ENCODE results near the gene RNF39. TPM values are rescaled to one million over a fixed set of nuclear protein-coding genes. Genes with fewer than 3 reads are reported as not detected.

Gene RNF39
- total and polyA plus RNA-seq, 2 of the 13 experiments (the other 11 are each of a cell fraction or from before 2014, with no cell fraction given), result 0.13 to 1.8 TPM

DNA sequence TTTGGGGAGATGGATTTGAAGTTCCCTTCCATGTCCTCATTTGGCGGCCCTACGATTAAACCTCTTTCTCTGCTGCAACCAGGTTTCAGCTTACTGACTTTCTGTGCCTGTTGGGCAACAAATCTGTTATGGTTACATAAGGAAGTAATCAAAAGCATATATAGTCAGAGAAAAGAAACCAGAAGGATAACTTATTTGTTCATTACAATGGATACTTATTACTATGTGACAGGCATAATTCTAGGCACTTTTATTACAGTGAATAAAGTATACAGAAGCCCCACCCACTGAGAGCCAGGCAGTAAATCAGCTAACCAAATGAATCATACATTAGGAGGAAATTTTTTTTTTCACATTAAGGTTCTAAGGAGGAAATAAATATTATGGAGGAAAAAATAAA, 46.9 kb upstream of the RNF39 start:
- Histone ChIP-seq H3K9me3 (ENCODE audit: low read length) (no peaks in the 10 kb centered on the region), H3K9ac (ENCODE audit: insufficient read depth, low read depth, low read length) (no peak overlapping the region), H3K4me2 (ENCODE audit: low read depth, low read length) (no peak overlapping the region), H3K79me2 (ENCODE audit: insufficient read depth, low read length) (no peaks in the 10 kb centered on the region), H3K27ac (ENCODE audit: extremely low read length, insufficient read depth, low read length) (no peak overlapping the region), H4K20me1 (ENCODE audit: insufficient read depth, low read length) (no peaks in the 10 kb centered on the region), H3K4me3 (replicated peaks in 1 of 3; ENCODE audit: insufficient read depth in 1 of 3, low read depth in 2 of 3, low read length in 3 of 3) (no peak overlapping the region), H3K4me1 (ENCODE audit: insufficient read depth, low read length) (peaks cover 34% of the 10 kb centered on the region), H3K27me3 (ENCODE audit: control insufficient read depth in 1 of 2, insufficient read depth in 2 of 2, low read length in 2 of 2) (no peaks in the 10 kb centered on the region), H3K36me3 (replicated peaks in 1 of 2; ENCODE audit: control insufficient read depth in 1 of 2, insufficient read depth in 2 of 2, low read length in 2 of 2) (no peaks in the 10 kb centered on the region), H2AFZ (ENCODE audit: low read length) (no peak overlapping the region)
- TF ChIP-seq WIZ (CRISPR knock-in tag; IDR thresholded peaks at IDR 0.05), result no peak
- no peak for TF ChIP-seq ZNF44 (CRISPR knock-in tag; IDR thresholded peaks at IDR 0.05)
- TF ChIP-seq, protein P1, sequence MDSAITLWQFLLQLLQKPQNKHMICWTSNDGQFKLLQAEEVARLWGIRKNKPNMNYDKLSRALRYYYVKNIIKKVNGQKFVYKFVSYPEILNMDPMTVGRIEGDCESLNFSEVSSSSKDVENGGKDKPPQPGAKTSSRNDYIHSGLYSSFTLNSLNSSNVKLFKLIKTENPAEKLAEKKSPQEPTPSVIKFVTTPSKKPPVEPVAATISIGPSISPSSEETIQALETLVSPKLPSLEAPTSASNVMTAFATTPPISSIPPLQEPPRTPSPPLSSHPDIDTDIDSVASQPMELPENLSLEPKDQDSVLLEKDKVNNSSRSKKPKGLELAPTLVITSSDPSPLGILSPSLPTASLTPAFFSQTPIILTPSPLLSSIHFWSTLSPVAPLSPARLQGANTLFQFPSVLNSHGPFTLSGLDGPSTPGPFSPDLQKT (CRISPR knock-in tag; IDR thresholded peaks at IDR 0.05; ENCODE audit: borderline replicate concordance), result no peak
- TF ChIP-seq SOX6 (IDR thresholded peaks at IDR 0.05), result no peak
- TF ChIP-seq SOX6 (CRISPR knock-in tag; IDR thresholded peaks at IDR 0.05), result no peak
- no peak for TF ChIP-seq SP4 (CRISPR knock-in tag; IDR thresholded peaks at IDR 0.05)
- no peak for TF ChIP-seq TEF (CRISPR knock-in tag; IDR thresholded peaks at IDR 0.05)
- TF ChIP-seq, protein P2, sequence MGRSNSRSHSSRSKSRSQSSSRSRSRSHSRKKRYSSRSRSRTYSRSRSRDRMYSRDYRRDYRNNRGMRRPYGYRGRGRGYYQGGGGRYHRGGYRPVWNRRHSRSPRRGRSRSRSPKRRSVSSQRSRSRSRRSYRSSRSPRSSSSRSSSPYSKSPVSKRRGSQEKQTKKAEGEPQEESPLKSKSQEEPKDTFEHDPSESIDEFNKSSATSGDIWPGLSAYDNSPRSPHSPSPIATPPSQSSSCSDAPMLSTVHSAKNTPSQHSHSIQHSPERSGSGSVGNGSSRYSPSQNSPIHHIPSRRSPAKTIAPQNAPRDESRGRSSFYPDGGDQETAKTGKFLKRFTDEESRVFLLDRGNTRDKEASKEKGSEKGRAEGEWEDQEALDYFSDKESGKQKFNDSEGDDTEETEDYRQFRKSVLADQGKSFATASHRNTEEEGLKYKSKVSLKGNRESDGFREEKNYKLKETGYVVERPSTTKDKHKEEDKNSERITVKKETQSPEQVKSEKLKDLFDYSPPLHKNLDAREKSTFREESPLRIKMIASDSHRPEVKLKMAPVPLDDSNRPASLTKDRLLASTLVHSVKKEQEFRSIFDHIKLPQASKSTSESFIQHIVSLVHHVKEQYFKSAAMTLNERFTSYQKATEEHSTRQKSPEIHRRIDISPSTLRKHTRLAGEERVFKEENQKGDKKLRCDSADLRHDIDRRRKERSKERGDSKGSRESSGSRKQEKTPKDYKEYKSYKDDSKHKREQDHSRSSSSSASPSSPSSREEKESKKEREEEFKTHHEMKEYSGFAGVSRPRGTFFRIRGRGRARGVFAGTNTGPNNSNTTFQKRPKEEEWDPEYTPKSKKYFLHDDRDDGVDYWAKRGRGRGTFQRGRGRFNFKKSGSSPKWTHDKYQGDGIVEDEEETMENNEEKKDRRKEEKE (IDR thresholded peaks at IDR 0.05), result no peak
- TF ChIP-seq CEBPB (IDR thresholded peaks at IDR 0.05; ENCODE audit: borderline replicate concordance, low read depth, low read length), result no peak
- no peak for TF ChIP-seq CCDC6 (CRISPR knock-in tag; IDR thresholded peaks at IDR 0.05)
- no peak for TF ChIP-seq CC2D1A (CRISPR knock-in tag; IDR thresholded peaks at IDR 0.05)
- TF ChIP-seq KLF11 (CRISPR knock-in tag; IDR thresholded peaks at IDR 0.05), result no peak
- whole genome bisulfite sequencing (ENCODE audit: low lambda C conversion rate), result 14% methylated on average over 2 of the region's 2 CpGs
- CTCF ChIA-PET (ENCODE audit: low intra/inter-chr PET ratio, low total read pairs), result no interaction called here
- no peak for ATAC-seq
- no TSS peak for BruUV-seq (replicated peaks)
- DNase-seq (ENCODE audit: low spot score), result no peak
- POLR2A ChIA-PET, result no interaction called here
- in situ Hi-C loops (cut with HindIII; ENCODE audit: extremely low pct_ligation_motif_present, low pct_unique_long_range_greater_than_20kb), result no loop called here
- no peak for FAIRE-seq
- intact Hi-C loops (cut with micrococcal nuclease; ENCODE audit: unreplicated experiment), result no loop called here

Data from HepG2 (cell line).